Measurements from ENCODE around the gene NR1D2. TPM values are rescaled to one million over a fixed set of nuclear protein-coding genes. Genes with fewer than 3 reads are reported as not detected.
"Not testable (repeated sequence)": the region's sequence is repeated elsewhere in the genome, so short reads cannot be mapped to it uniquely, and the experiment has no call there.

NR1D2 gene
- total RNA-seq, 4 donors from 2014 or later: 19.6 to 36.9 (median 22.7) TPM

GRCh38 chr3:24018784-24019570 lies 73.9 kb downstream of the NR1D2 start:
- no peak for DNase-seq (ENCODE audit: low spot score)
- no peak for ATAC-seq (ENCODE audit: low FRiP score)
- TF ChIP-seq CTCF (IDR thresholded peaks at IDR 0.05): no peak

- DNase-seq (ENCODE audit: low spot score): no peak
- no peak for ATAC-seq (ENCODE audit: low FRiP score)
- TF ChIP-seq CTCF (IDR thresholded peaks at IDR 0.05): no peak
Measured at GRCh38 chr3:24019585-24019984, 74.5 kb downstream of the NR1D2 start.

DNA sequence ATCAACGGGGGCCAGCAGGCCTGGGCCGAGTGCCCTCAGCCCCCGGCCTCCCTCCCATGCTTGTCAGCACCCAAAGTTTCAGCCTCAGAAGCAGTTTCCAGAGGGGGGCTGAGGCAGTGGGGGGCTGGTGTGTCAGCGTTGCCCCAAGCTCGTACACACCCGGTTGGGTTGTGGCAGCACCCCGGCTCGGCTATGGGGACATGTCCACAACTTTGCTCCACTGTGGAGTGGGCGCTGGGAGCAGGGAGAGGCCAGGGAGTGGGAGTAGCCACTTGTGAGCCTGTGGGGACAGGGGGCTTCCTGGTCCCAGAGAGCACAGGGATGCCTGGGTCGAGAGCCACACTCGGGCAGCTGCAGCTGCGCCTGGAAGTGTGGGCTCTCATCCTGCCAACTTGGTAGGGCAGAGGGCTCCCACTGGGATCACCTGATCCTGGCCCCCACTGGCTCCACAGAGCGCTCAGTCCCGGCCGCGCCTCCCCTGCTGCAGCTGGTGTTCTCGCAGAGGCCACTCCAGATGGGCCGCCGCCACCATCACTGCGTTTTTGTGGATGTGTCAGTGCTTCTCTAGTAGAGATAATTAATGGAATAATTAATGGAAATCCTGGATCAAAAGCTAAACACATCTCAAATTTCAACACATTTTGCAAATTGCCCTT lies 75.1 kb downstream of the NR1D2 start:
- no peak for TF ChIP-seq CTCF (IDR thresholded peaks at IDR 0.05)
- ATAC-seq (ENCODE audit: low FRiP score) (no peak), DNase-seq (ENCODE audit: low spot score) (no peak)

DNA sequence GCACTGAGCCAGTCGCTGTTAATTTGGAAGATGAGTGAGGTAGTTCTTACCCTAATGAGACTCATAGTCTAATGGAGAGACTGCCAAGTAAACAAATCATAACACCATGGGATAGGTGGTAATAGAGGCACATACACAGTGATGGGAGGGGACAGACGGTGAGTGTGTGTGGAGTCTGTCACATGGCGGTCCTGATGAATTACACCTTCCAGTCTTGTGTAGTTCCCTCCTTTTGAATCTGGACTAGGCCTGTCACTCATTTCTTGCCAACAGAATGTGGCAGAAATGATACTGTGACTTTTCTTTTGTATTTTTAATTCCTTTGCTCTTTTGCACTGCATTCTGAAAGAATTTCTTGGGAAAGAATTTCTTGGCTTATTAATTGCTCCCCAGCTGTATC lies 78.1 kb downstream of the NR1D2 start:
- ATAC-seq (ENCODE audit: low FRiP score) (no peak), DNase-seq (ENCODE audit: low spot score) (no peak)
- TF ChIP-seq CTCF (IDR thresholded peaks at IDR 0.05): no peak

DNA sequence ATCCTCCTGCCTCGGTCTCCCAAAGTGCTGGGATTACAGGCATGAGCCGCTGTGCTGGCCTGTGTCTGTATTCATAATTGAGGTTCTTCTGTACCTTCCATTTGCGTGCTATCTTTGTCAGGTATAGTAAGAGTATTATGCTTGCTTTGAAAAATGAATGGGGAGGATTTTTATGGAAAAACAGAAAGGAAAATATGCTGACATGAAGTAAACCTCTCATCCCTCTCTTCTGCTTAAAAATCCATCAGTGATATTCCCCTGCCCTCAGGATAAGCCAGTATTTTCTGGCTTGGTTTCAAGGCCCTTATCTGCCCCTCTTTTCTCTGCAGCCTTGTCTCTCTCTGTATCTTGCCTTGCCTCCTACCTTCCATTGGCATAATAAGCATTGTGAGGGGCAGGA lies 80.7 kb downstream of the NR1D2 start:
- ATAC-seq (ENCODE audit: low FRiP score) (no peak), DNase-seq (ENCODE audit: low spot score) (no peak)
- TF ChIP-seq CTCF (IDR thresholded peaks at IDR 0.05): no peak

DNA sequence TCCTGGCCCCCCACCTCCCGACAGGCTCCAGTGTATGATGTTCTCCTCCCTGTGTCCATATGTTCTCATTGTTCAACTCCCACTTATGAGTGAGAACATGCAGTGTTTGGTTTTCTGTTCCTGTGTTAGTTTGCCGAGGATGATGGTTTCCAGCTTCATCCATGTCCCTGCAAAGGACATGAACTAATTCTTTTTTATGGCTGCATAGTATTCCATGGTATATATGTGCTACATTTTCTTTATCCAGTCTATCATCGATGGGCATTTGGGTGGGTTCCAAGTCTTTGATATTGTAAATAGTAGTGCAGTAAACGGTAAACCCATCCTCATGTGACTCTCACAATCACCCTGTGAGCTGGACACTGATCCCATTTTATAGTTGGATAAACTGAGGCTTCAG lies 81.6 kb downstream of the NR1D2 start:
- ATAC-seq (ENCODE audit: low FRiP score); DNase-seq (ENCODE audit: low spot score): not testable (repeated sequence)

- ATAC-seq (ENCODE audit: low FRiP score) (no peak), DNase-seq (ENCODE audit: low spot score) (no peak)
- TF ChIP-seq CTCF (IDR thresholded peaks at IDR 0.05): no peak
Measured at GRCh38 chr3:24027946-24028345, 82.9 kb downstream of the NR1D2 start.

Other genes with a start within 250 kb of the NR1D2 start
- 100 to 1,000 TPM in 1 of 4 donors, 10 to 100 TPM in 3; 72.8 to 114 (median 85.6) TPM for gene UBE2E1, start 139.3 kb upstream of the NR1D2 start, total RNA-seq
- 10 to 100 TPM in 3 of 4 donors, 1 to 10 TPM in 1; 8.9 to 15.1 (median 11.7) TPM for gene NKIRAS1, start 28.3 kb upstream of the NR1D2 start, total RNA-seq
- gene RPL15, start 28.2 kb upstream of the NR1D2 start, total RNA-seq: 1,000 to 10,000 TPM; 1,996 to 2,993 (median 2,303) TPM